ENCODE results near the gene ZNF524.

- no peak for TF ChIP-seq GATA2 (IDR thresholded peaks at IDR 0.05; ENCODE audit: low read depth, low read length)
- TF ChIP-seq GATA3 (IDR thresholded peaks at IDR 0.05; ENCODE audit: low read depth, low read length), result no peak
Observed at GRCh38 chr19:55652311-55653128, 52.4 kb downstream of the ZNF524 start.

Data from SH-SY5Y (cell line).